Astrocyte (in vitro differentiated cells and primary cell): ENCODE data around the gene CD44.

Experiments
- EZH2 ChIP-seq: IDR thresholded peaks from 2 replicates; pipeline ENCODE4 v1.6.1; 2012; ENCODE audit warnings: mild to moderate bottlenecking, low read length, inconsistent platforms; ENCODE audit not compliant: insufficient read depth
- TF ChIP-seq, protein P1 (sequence below): IDR thresholded peaks from 2 replicates; pipeline ENCODE4 v1.5.1; 2011; ENCODE audit warnings: low read depth, mild to moderate bottlenecking, inconsistent platforms, low read length, moderate library complexity; ENCODE audit not compliant: insufficient read depth

DNA sequence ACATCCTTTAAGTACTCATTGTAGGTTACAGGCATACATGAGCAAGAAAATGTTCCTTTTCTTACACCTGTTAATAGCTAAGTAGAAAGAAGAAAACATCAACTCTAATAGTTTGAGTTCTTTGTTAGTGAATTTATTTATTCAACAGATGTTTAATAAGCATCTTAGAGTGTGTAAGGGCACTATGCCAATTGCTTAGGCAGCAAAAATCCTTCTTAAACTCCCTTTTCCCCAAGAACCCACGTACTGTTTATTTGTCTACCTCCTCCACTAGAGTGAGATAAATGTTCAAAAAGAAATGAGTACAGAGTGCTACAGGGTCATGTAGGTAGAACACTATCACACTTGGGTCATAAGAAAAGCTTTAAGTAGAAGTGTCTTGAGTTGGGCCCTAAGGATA, 131.4 kb downstream of the CD44 start:
- TF ChIP-seq EZH2: no peak
- TF ChIP-seq, protein P1, sequence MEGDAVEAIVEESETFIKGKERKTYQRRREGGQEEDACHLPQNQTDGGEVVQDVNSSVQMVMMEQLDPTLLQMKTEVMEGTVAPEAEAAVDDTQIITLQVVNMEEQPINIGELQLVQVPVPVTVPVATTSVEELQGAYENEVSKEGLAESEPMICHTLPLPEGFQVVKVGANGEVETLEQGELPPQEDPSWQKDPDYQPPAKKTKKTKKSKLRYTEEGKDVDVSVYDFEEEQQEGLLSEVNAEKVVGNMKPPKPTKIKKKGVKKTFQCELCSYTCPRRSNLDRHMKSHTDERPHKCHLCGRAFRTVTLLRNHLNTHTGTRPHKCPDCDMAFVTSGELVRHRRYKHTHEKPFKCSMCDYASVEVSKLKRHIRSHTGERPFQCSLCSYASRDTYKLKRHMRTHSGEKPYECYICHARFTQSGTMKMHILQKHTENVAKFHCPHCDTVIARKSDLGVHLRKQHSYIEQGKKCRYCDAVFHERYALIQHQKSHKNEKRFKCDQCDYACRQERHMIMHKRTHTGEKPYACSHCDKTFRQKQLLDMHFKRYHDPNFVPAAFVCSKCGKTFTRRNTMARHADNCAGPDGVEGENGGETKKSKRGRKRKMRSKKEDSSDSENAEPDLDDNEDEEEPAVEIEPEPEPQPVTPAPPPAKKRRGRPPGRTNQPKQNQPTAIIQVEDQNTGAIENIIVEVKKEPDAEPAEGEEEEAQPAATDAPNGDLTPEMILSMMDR: no peak
